ENCODE results near the gene CELF4.

The CELF4 gene

GRCh38 chr18:37351110-37351509, 214.5 kb downstream of the CELF4 start:
- Histone ChIP-seq H3K36me3 (ENCODE audit: control insufficient read depth, insufficient read depth, low read length) (no peaks in the 10 kb centered on the region), H3K27me3 (ENCODE audit: control insufficient read depth, insufficient read depth, low read length) (no peaks in the 10 kb centered on the region), H3K9ac (no peak overlapping the region), H3K9me3 (ENCODE audit: control insufficient read depth, low read length) (no peaks in the 10 kb centered on the region), H2AFZ (no peak overlapping the region), H3K4me3 (ENCODE audit: low read depth, low read length) (no peak overlapping the region), H3K79me2 (no peaks in the 10 kb centered on the region), H3K4me2 (ENCODE audit: low read length) (no peak overlapping the region), H3K4me1 (no peaks in the 10 kb centered on the region), H3K27ac (no peak overlapping the region)
- no peak for TF ChIP-seq CTCF (IDR thresholded peaks at IDR 0.05)

- Histone ChIP-seq H3K9ac (no peak overlapping the region), H3K79me2 (no peaks in the 10 kb centered on the region), H3K27me3 (ENCODE audit: control insufficient read depth, insufficient read depth, low read length) (no peaks in the 10 kb centered on the region), H3K4me1 (no peaks in the 10 kb centered on the region), H3K36me3 (ENCODE audit: control insufficient read depth, insufficient read depth, low read length) (no peaks in the 10 kb centered on the region), H3K4me2 (ENCODE audit: low read length) (no peak overlapping the region), H3K27ac (no peak overlapping the region), H3K9me3 (ENCODE audit: control insufficient read depth, low read length) (no peaks in the 10 kb centered on the region), H3K4me3 (ENCODE audit: low read depth, low read length) (no peak overlapping the region), H2AFZ (no peak overlapping the region)
- no peak for TF ChIP-seq CTCF (IDR thresholded peaks at IDR 0.05)
Observed at GRCh38 chr18:37348729-37349128, 216.9 kb downstream of the CELF4 start.

GRCh38 chr18:37346048-37346447, 219.6 kb downstream of the CELF4 start:
- Histone ChIP-seq H3K4me3 (ENCODE audit: low read depth, low read length) (no peak overlapping the region), H2AFZ (no peak overlapping the region), H3K79me2 (no peaks in the 10 kb centered on the region), H3K4me2 (ENCODE audit: low read length) (no peak overlapping the region), H3K27me3 (ENCODE audit: control insufficient read depth, insufficient read depth, low read length) (no peaks in the 10 kb centered on the region), H3K9ac (no peak overlapping the region), H3K36me3 (ENCODE audit: control insufficient read depth, insufficient read depth, low read length) (no peaks in the 10 kb centered on the region), H3K27ac (no peak overlapping the region), H3K4me1 (no peaks in the 10 kb centered on the region), H3K9me3 (ENCODE audit: control insufficient read depth, low read length) (no peaks in the 10 kb centered on the region)
- no peak for TF ChIP-seq CTCF (IDR thresholded peaks at IDR 0.05)

- no peaks in the 10 kb centered on the region for H3K36me3 ChIP-seq (ENCODE audit: control insufficient read depth, insufficient read depth, low read length)
- TF ChIP-seq CTCF (IDR thresholded peaks at IDR 0.05) = no peak
- H3K79me2 ChIP-seq = no peaks in the 10 kb centered on the region
- no peaks in the 10 kb centered on the region for H3K27me3 ChIP-seq (ENCODE audit: control insufficient read depth, insufficient read depth, low read length)
- no peaks in the 10 kb centered on the region for H3K4me1 ChIP-seq
- H2AFZ ChIP-seq = no peak overlapping the region
- H3K9me3 ChIP-seq (ENCODE audit: control insufficient read depth, low read length) = no peaks in the 10 kb centered on the region
- H3K4me3 ChIP-seq (ENCODE audit: low read depth, low read length) = no peak overlapping the region
- H3K4me2 ChIP-seq (ENCODE audit: low read length) = no peak overlapping the region
- no peak overlapping the region for H3K27ac ChIP-seq
- H3K9ac ChIP-seq = no peak overlapping the region
Observed at GRCh38 chr18:37343542-37343851, 222.1 kb downstream of the CELF4 start.

- no peak for TF ChIP-seq CTCF (IDR thresholded peaks at IDR 0.05)
- no peaks in the 10 kb centered on the region for H3K9me3 ChIP-seq (ENCODE audit: control insufficient read depth, low read length)
- no peak overlapping the region for H3K4me3 ChIP-seq (ENCODE audit: low read depth, low read length)
- no peaks in the 10 kb centered on the region for H3K79me2 ChIP-seq
- no peak overlapping the region for H3K4me2 ChIP-seq (ENCODE audit: low read length)
- H3K27me3 ChIP-seq (ENCODE audit: control insufficient read depth, insufficient read depth, low read length) = no peaks in the 10 kb centered on the region
- H3K4me1 ChIP-seq = no peaks in the 10 kb centered on the region
- H3K9ac ChIP-seq = no peak overlapping the region
- H3K36me3 ChIP-seq (ENCODE audit: control insufficient read depth, insufficient read depth, low read length) = no peaks in the 10 kb centered on the region
- no peak overlapping the region for H3K27ac ChIP-seq
- H2AFZ ChIP-seq = no peak overlapping the region
Observed at GRCh38 chr18:37341473-37342086, 224.0 kb downstream of the CELF4 start.
